Activated CD8-positive, alpha-beta memory T cell treated with anti-CD3 and anti-CD28 coated beads for 24 hours (primary cell): Measurements from ENCODE around the gene PEX14.

ENCODE experiments used
- DNase-seq: peaks from one replicate; pipeline ENCODE4 v3.0.0-alpha.2; 2020

Gene PEX14

DNA sequence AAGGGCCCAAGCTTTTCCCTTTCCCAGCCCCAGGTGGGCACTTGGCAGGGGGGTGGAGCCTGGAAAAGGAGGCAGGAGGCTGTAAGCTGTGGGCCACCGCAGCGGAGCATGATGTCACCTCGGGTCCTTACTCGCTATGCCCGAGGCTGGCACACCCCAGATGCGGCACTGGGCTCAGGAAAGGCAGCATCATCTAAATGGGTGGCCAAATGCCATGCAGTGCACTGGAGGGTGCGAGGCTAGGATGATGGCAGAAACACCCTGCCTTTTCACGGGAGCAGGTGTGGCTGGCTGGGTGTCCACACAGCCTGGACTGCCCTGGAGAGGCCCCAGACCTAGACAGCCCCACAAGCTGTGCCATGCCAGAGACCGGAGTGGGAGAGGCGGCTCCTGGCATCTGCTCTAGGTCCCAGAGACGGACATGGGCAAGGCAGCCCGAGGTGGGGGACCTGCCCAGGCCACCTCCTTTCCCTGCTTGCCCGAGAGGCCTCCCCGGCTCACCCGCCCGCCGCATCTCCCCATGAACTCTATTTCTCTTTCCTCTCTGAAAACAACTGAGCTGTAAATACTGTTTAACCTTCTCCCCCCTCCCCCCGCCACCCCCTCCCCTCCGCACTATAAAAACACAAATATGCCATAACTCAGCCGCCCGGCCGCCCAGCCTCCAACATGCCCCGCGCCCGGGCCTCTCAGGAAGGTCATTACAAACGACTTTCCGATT lies 197.0 kb downstream of the PEX14 start:
- no peak for DNase-seq

DNA sequence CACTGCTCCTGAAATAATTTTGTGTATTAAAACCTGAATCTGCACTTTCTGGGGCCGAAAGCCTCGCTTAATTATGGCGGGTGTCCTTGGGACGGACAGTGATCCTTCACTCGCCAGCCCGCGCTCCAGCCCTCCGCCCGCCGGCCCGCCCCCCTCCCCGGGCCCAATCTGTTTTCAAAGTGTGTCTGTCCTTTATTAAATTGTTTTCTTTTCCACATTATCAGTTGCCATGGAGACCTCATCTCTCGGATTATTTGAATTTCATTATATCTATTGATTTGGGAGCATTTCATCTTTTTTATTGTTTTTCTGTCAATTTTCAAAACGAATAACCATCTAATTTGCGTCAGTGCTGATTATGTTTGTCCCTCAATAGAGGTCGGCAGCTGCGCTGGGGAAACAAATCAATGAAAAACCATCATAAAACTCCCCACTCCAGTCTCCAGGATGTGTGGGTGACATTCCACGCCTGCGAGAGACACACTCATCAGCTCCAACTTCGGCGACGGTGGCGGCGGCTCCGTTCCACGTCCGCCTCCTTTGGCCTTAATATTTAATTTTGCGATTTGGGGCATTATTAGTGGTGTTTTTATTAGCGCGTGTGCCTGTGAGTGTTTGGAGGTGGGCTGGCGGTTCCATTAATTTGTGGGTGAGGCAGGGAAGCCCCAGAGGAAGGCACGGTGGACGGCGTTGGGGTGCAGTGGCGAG lies 197.7 kb downstream of the PEX14 start:
- no peak for DNase-seq

DNA sequence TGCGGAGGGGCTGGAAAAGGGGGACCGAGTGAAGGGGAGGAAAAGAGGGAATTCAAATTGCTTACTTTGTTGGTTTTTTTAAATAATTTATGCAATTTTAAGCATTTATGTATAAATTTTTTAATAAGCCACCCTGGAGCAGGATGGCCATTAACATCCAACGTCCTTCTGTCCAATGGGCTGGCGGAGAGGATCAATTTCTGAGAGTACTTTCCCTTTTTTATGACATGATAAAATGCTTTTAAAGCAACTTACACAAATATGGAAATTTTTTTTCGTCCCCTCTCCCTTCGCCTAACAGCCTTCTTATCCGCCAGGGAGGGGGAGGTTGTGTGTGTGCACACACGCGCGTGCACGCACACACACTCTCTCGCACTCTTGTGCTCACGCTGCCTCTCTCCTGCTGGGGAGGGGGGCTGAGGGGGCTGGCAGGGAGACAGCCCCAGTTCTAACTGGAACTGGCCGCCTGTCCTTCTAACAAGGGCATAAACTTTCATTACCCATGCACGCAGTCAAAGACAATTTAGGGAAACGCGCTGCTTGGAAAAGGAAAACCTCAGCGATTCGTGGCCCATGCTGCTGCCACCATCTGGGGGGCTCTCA lies 198.5 kb downstream of the PEX14 start:
- no peak for DNase-seq

DNA sequence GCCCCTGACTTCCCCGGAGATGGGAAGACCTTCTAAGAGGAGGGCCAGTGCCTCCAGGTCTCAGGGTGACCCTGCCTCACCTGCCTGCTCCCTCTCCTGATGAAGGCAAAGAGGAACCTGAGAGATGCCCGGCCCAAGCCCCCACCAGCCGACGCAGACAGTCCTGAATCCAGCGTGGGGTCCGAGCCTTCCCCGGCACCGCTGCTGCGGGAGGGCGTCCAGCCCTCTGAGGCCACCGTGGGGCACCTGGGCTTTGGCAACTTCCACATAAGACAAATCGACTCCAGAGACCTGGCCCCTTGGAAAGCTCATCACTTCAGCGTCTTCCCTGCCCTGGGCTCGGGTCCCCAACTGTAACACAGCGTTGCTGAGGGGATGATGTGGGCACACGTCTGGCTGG lies 199.5 kb downstream of the PEX14 start:
- DNase-seq = no peak

DNA sequence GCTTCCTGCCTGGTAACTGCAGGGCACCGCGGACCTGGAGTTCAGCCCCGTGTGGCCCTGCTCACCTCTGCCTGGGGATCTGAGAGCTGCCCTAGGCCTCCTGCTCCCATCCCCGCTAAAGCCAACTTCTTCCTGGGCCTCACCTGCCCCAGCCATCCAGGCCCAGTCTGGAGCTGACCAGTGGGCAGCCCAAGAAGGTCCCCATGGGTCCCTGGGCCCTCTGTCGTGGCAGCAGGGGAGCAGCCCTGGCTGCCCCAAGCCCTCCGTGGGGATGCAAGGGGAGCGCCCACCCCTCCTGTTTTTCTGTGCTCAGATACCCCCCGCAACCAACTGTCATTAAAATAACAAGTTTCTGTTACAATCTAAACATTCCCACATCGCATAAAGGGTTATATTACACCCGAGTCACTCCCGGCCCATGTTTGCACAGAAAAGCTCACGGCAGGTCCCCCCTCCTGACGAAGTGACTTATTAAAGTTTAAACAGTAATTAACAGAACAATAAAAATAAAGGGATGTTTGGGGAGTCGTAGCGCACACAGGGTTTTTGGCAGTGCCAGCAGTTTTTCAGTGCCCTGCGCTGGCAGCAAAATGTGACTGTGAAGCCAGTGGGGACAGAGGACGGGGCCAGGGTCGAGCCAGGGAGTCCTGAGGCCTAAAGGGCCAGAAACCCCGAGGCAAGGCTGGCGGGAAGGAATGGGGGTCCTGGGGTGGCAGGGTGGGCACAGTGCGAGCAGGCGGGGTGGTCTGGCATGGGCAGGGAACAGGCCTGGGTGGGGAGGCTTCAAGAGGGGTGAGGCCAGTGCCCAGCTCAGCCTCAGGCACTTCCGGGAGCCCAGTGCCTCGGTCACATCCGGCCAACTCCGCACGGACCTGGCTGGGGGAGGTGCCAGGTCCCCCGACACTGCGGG lies 200.2 kb downstream of the PEX14 start:
- DNase-seq = no peak

DNA sequence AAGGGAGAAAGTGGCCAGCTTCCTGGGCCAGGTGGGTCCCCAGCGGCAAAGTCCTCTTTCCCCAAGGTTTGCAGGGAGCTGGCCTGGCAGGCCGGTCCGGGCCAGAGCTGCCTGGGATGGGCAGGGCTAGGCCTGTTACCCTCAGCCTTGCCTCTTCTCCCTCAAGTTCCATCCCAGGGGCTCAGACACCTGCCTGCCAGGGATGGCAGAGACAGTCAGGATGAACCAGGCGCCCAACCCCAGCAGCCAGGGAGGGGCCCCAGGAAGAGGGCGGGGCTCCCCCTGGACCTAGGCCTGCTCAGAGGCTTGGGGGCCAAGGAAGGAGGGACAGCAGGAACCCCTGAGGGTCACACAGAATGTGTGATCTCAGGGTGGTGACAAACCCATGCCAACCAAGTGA lies 201.1 kb downstream of the PEX14 start:
- no peak for DNase-seq

DNA sequence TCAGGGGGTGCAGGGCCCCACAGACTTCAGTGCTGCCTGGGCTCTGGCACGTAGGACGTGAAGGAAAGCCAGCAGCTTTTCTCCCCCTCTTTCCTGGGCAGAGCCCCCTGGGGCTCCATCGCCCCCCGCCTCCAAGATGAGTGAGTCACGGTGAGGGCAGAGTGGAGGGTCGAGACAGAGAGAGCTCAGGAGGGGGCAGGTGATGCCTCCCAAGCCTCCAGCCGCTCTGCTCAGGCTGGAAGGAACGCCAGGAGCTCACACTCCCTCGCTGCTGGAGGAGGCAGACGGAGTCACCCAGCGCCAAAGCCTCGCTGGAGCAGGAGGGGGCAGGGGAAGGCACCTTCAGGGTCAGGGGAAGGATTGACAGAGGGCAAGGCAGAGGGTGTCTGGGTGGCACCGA lies 202.2 kb downstream of the PEX14 start:
- no peak for DNase-seq

DNA sequence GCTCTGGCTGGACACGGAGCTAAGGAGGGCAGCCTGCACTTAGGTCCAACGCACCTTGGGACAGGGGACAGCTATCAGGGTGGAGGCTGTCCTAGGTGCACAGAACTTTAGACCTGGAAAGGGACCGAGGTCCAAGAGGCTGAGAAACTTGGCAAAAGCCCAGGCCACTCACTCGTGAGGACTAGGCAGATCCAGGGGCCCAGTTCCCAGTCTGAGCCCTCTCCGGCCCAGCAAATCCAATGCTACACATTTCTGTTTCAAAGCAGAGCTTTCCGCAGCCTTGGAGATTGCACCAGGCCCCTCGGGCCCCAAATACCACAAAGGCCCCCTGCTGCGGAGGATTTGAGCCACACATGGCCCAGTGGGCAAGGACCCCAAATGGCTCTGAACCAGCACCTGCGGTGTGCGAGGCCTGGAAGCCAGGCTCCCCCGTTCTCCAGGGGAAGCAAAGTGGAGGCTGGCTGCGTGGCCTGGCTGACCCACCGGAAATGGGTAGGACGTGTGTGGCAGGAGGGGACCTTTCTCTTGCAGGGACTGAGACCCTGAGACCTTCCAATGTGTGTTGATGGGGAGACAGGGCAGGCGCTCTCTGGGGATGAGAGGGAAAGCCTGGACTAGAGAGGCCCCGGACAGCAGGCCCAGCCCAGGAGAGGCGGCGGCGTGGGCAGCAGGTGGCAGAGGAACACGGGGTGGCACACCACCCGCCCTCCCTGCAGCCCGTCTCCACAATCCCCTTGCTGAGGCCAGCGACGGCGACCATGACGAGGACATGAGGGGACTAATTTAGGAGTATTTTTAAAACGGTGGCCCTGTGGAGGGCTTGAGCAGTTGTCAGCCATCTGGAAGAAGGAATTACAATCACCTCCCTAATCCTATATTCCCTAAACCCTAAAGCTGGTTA lies 203.0 kb downstream of the PEX14 start:
- DNase-seq = no peak

DNA sequence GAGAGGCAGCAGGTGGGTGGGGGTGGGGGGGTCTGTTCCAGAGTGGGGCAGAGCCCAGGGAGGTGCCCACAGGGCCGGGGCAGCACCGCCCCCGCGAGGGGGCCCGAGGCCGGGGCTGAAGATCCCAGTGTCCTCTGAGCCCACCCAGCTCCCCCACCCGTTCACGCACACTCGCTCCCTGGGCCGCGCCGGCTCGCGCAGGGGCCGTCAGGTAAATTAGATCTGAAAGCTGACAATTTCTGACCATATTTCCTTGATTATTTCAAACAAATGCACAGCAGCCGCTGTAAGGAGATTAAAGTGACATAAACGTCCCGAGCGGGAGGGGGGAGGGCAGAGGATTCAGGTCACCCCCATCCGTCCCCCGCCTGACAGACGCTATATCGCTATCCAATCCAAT lies 203.7 kb downstream of the PEX14 start:
- DNase-seq = no peak

DNA sequence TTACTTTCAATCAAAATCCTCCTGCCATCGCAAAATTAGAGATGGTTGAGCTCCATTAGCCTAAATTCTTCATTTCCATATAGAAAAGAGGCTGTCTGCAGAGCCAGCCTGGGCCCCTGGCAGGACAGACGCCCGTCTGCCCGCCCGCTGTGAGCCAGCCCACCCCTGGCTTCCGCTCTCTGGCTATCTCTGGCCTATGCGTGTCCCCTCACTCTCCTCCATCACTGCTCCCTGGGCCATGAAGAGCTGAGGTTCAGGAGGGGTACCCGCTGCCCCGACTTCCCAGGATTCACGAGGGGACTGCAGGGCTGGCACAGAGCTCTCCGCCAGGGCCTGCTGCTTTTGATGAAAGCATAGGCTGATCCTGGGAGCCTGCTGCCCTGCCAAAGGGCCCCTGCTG lies 204.1 kb downstream of the PEX14 start:
- DNase-seq = no peak

DNA sequence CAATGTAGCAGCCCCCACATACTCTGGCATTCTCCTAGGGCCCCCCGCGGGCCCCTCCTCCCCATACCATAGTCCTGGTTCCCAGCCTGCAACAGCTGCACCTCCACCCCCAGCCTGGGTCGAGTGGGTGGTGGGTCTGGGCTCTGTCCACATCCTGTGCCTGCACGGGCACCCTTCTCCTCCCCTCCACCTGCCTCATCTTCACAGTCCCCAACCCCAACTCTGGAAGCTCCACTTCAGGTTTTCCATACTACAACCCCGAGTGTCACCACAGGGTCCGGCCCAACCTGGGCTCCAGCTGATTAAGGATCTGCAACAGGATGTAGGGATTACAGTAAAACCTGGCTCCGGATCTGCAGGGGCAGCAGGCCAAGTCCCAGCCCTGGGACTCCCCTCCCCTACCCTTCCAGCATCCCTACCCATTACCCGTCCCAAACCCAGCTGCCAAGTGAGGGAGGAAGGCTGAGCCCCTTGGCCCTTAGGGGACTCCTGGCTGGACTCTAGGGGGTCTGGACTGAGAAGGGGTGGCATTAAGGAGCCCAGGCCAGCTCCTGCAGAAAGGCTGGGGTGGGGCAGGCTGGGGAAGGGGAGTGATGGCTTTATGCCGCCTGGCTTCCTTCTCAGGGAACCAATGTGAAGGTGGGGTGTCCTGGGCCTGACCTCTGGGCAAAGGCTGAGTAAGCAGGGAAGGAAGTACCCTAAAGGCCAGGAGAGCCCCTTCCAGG lies 204.9 kb downstream of the PEX14 start:
- no peak for DNase-seq
